CD4-positive, alpha-beta T cell treated with Interleukin-17A for 1 hour (primary cell): ENCODE measurements around the gene KLK10.
"Not testable (repeated sequence)": the region's sequence is repeated elsewhere in the genome, so short reads cannot be mapped to it uniquely, and the experiment has no call there.

Experiments
- DNase-seq: peaks from one replicate; pipeline ENCODE4 v3.0.0-alpha.2; 2020

KLK10 gene

GRCh38 chr19:51000981-51001380 is 18.5 kb downstream of the KLK10 start:
- no peak for DNase-seq

DNA sequence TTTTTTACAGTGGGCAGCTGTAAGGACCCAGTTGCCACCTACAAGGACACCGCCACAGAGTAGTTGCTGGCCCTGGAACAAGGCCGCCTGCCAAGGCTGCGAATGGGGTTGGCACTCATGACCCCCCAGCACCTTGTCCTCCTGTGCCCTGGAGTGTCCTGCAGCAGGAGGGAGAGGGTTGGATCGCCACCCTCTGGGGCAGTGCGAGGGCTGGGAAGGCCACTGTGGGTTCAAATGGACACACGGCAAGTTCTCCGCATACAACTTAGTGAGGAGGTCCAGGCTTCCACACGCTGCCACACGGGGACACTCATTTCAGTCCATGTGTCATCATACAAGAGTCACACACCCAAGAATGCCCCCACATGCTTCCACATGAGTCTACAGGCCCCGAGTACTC is 19.1 kb downstream of the KLK10 start:
- no peak for DNase-seq

DNA sequence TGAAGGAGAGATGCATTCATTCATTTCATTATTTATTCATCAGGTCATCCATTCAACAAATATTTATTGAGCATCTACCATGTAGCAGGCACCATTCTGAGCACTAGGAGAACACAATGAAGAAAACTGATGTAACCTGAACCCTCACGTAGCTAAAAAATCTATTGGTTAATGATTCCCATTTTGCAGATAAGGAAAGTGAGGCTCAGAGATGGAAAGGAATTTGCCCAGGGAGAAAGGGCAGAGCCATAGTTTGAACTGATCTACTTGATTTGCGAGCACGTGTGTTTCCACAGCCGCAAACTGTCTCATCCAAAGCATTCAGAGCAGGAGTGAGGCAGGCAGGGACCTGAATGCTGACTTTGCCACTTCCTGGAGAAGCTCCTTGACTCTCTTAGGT is 20.8 kb downstream of the KLK10 start:
- no peak for DNase-seq

GRCh38 chr19:50998061-50998460 is 21.4 kb downstream of the KLK10 start:
- DNase-seq: no peak

- no peak for DNase-seq
Measured at GRCh38 chr19:50994129-50994528, 25.4 kb downstream of the KLK10 start.

GRCh38 chr19:50992666-50993035 is 26.9 kb downstream of the KLK10 start:
- no peak for DNase-seq

DNA sequence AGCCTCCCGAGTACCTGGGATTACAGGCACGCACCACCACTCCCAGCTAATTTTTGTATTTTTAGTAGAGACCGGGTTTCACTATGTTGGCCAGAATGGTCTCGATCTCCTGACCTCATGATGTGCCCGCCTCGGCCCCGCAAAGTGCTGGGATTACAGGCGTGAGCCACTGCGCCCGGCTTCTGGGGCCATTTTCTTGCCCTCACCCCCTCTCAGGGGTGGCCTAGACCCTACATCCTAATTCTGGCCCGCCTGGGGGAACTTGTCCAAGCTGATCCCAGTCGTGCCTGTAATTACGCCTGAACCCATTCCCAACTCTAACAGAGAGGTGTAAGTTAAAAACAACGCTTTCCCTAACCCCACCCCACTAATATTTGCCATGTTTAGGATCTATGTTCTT is 35.1 kb downstream of the KLK10 start:
- not testable (repeated sequence) for DNase-seq

DNA sequence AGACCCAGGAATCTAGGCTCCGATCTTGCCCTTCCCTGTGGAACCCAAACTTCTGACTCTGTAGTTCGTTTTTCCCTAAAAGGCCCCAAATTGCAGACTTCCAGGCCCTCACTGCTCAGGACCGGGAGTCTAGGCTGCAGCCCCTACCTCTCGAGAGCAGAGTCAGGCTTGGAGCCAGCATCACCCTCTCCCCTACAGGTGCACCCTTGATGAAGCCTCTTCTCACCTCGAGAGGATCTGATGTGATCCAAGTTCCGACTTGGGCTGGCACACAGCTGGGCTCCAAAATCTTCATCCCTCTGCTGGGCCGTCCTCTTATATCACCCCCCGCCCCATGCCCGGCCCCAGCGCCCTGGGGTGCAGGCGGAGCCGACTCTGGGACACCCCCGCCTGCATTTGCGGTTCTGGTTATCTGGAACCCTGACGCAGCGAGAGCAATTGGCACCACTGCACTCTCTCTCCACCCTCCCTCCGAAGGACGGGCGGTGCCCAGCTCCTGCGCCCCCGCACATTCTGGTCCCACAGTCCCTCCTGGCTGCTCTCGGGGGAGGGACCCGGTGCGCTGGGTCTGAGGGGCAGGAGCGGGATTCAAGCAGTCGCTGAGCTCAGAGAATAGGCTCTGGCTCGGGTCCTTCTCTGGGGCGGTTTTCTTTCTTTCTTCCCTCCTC is 35.8 kb downstream of the KLK10 start, which contains the start of gene KLK7:
TSS of gene KLK7 (minus strand) at position 293 of the 668 bp plus-strand sequence. CDS start 1,518 bp downstream, outside the sequence.
- no peak for DNase-seq

DNA sequence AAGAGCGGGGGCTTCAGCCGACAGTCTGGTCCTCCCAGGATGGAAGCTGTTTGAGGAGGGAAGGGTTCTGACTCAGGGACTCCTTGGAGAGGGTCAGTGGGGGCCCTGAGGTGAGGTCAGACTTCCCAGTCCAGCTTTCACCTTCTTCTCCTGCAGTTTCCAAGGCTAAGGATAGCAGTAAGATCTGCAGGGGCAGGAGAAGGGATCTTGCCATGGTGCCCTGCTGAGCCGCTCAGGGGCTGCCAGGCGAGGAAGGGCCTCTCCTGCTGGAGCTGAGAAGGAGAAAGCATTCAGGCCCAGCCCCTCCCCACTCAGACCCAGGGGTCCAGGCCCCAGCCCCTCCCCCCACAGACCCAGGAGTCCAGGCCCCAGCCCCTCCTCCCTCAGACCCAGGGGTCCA is 37.3 kb downstream of the KLK10 start:
- no peak for DNase-seq

- no peak for DNase-seq
Measured at GRCh38 chr19:50981587-50982146, 37.8 kb downstream of the KLK10 start.

DNA sequence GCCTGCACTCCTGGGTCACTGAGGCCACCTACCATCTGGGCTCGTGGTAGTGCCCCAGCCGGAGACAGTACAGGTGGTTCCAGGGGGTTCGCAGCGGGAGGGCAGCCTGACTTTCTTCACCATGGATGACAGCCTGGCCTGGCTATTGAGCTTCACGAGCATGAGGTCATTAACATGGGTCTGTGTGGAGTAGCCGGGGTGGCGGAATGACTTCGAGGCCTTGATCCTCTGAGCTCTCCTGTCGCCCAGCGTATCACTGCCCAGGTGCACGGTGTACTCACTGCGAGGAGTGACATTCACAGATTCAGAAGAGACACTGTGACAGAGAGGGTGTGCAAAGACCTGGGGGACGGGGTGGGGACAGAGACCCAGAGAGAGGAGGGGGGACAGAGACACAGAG is 39.3 kb downstream of the KLK10 start:
- no peak for DNase-seq

DNA sequence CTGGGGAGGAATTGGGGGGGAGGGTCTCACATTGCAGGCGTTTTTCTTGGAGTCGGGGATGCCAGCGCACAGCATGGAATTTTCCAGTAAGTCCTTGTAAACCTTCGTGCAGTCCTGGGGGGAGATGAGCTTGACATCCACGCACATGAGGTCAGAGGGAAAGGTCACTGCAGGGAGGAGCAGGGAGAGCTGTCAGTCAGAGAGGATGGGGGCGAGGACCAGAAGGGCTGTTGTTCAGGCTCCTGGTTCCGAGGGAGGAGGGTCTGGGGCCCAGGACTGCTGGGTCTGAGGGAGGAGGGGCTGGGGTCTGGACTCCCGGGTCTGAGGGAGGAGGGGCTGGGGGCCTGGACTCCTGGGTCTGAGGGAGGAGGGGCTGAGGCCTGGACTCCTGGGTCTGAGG is 39.8 kb downstream of the KLK10 start:
- DNase-seq: no peak

- DNase-seq: no peak
Measured at GRCh38 chr19:50978772-50979390, 40.6 kb downstream of the KLK10 start.

GRCh38 chr19:50977626-50978025 is 41.9 kb downstream of the KLK10 start:
- DNase-seq: no peak

- DNase-seq: no peak
Measured at GRCh38 chr19:50975766-50976165, 43.7 kb downstream of the KLK10 start.

DNA sequence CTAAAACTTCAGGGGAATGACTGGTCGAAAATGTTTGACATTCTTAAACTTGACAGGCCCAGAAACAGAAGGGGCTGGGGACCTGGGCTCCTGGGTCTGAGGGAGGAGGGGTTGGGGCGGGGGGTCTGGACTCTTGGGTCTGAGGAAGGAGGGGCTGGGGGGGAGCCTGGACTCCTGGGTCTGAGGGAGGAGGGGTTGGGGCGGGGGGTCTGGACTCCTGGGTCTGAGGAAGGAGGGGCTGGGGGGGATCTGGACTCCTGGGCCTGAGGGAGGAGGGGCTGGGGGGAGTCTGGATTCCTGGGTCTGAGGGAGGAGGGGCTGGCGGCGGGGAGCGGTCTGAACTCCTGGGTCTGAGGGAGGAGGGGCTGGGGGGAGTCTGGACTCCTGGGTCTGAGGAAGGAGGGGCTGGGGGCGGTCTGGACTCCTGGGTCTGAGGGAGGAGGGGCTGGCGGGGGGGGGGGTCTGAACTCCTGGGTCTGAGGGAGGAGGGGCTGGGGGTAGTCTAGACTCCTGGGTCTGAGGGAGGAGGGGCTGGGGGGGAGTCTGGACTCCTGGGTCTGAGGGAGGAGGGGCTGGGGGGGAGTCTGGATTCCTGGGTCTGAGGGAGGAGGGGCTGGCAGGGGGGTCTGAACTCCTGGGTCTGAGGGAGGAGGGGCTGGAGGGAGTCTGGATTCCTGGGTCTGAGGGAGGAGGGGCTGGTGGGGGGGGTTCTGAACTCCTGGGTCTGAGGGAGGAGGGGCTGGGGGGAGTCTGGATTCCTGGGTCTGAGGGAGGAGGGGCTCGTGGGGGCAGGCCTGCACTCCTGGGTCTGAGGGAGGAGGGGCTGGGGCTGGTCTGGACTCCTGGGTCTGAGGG is 44.6 kb downstream of the KLK10 start:
- no peak for DNase-seq

DNA sequence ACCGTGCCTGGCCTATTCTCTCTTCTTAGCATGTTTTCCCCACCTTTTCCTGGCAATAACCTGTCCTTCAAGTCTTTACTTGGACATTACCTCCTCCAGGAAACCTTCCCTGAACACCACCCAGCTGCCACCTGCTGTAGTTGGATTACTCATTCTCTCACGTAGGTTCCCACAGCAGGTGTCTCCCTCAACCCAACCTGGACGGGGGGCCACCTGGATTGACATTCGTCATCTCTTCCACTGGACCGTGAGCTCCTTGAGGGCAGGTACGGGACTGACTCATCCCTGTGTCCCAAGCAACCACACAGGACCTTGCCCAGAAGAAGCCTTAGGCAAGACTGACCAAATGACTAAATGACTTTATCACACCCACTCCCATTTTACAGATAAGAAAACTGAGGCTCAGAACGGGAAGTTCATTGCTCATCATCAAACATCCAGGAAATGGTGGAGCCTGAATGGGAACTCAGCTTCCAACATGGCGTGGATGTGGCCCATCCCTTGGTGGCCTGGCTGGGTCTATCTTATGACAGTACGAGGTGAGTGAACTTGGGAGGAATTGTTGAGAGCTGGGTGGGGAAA is 46.6 kb downstream of the KLK10 start:
- no peak for DNase-seq

DNA sequence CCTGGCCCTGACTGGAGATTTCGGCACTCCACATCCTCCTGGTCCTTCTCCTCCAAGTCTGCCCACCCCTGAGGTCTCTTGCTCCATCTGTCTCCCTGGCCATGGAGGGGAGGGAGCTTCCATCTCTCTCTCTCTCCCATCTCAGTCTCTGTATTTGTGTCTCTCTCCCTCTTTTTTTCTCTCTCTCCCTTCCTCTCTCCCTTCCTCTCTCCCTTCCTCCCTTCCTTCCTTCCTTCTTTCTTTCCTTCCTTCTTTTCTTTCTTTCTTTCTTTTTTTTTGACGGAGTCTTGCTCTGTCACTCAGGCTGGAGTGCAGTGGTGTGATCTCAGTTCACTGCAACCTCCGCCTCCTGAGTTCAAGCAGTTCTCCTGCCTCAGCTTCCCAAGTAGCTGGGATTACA is 49.7 kb downstream of the KLK10 start:
- DNase-seq: not testable (repeated sequence)

DNA sequence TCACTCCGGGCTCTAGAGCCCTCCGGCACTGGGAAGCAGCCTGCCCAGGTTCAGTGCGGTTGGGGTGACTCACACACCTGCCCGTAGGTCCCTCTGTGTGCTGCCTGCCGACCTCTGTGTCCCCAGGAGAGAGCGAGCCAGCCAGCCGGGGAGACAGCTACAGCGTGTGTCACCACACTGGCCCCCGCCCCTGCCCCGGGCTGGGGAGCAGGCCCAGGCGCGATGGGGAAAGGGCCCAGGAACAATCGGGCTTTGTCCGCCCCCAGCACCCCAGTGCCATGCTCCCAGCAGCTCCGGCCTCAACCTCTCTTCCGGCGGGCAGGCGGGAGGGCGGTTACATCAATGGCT is 50.1 kb downstream of the KLK10 start, which contains the start of gene KLK6:
TSS of gene KLK6 (minus strand) at position 179 of the 348 bp plus-strand sequence. CDS start 1,487 bp downstream, outside the sequence.
- DNase-seq: no peak

DNA sequence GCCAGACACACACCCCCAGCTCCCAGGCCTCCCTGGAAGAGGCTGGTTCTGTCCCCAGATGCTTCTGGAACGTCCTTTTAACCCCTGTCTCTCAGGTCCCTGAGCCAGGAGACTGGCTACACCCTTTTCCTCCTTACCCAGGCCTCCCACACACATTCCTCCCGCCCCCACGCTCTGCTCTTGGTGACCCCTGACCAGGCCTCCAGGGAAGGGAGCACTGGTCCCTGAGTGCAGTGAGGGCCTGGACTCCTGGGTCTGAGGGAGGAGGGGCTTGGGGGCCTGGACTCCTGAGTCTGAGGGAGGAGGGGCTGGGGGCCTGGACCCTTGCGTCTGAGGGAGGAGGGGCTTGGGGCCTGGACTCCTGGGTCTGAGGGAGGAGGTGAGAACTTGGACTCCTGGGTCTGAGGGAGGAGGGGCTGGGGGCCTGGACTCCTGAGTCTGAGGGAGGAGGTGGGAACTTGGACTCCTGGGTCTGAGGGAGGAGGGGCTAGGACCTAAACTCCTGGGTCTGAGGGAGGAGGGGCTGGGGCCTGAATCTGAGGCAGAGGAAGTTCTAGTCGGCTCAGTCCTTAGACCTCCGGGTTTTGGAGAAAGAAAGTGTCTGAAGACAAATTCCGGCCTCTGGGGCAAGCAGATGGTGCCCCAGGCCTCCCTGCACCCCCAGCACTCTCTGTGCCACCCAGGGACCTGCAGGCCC is 50.6 kb downstream of the KLK10 start:
- DNase-seq: no peak

- DNase-seq: no peak
Measured at GRCh38 chr19:50967929-50968715, 51.4 kb downstream of the KLK10 start.

DNA sequence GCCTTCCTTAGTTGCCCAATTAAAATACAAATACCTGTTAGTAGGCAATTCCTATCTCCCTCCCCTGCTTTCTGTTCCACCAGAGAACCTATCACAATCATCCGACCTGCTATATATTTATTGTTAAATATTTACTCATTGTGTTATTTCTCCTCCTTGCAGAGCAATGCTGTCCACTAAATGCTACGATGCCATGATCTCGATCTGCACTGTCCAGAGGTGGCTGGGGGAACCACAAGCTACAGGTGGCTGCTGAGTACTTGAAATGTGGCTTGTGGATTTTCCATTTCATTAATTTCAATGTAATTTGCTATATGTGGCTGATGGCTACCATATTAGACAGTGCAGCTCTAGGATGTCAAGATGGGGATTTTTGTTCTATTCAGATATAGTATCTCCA is 55.2 kb downstream of the KLK10 start:
- DNase-seq: no peak
